Progenitor cell of endocrine pancreas (in vitro differentiated cells): Measurements from ENCODE around the gene AHCYL1. TPM values are rescaled to one million over a fixed set of nuclear protein-coding genes. Genes with fewer than 3 reads are reported as not detected.

Experiments used
- DNase-seq: peaks from one replicate; pipeline ENCODE4 v3.0.0; 2021; ENCODE audit warnings: low spot score; ENCODE audit not compliant: unreplicated experiment
- H3K27ac Mint-ChIP-seq: 2 replicates; pipeline ENCODE4 v1.8.0; 2021; ENCODE audit warnings: mild to moderate bottlenecking, moderate library complexity, mixed read lengths
- H3K27me3 Mint-ChIP-seq: 2 replicates; pipeline ENCODE4 v1.8.0; 2021; ENCODE audit warnings: mixed read lengths
- H3K36me3 Mint-ChIP-seq: 2 replicates; pipeline ENCODE4 v1.8.0; 2022; ENCODE audit warnings: mixed read lengths; ENCODE audit not compliant: insufficient read depth
- H3K4me1 Mint-ChIP-seq: 2 replicates; pipeline ENCODE4 v1.8.0; 2021; ENCODE audit warnings: low read depth, mixed read lengths
- H3K4me3 Mint-ChIP-seq: 2 replicates; pipeline ENCODE4 v1.8.0; 2021; ENCODE audit warnings: low read depth, mild to moderate bottlenecking, moderate library complexity, mixed read lengths
- H3K9me3 Mint-ChIP-seq: 2 replicates; pipeline ENCODE4 v1.8.0; 2021; ENCODE audit warnings: low read depth, mixed read lengths
- total RNA-seq: library from RNA; stranded (reverse); gene quantifications from 2 replicates; pipeline ENCODE4 v1.2.1, GENCODE V29; 2021
- TF ChIP-seq, protein P1 (sequence below): fragments of 200-600 bp; sonication (generic); IDR thresholded peaks from one replicate; pipeline ENCODE4 v1.5.0; 2021; ENCODE audit warnings: antibody characterized with exemption, mild to moderate bottlenecking; ENCODE audit not compliant: unreplicated experiment

The AHCYL1 gene
- total RNA-seq, 1 donor from 2014 or later, result 90.2 TPM

DNA sequence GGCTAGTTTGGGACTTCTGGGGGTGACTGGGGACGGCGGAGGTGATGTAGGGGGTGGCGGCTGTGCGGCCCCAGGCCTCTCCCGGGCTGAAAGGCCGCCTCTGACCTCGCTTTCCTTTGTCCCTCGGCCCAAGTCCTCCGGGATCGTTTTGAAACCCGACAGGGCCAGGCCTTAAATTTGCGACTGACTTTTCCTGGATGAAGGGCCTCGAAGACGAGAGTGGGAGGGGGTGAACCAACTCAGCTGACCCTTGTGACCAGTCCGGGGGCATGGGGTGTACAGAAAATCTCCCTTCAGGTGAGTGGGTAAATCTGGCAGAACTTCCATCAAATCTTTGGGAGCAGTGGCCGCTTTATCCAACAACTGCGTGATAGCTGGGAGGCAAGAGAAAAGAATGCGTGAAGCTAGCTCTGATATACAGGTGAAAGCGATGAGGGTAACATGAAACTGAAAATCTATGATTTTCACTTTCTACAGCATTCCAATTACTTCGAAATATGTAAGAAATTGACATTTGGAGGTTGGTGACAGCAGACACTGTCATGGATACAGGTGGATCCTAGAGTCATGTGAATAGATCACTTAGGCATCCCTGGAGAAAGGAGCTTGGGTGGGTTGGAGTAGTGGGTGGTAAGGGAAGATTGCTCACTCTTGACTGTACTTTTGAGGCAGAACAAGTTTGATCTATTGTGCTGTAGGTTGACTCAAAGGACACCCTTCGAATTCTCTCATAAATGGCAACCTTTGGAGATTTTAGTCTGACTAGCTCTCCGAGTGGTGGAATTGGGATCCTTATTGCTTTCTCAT is 885 bp downstream of the AHCYL1 start:
- DNase-seq, result no peak
- Mint-ChIP-seq H3K27me3 (peaks cover 4% of the 10 kb centered on the region), H3K4me1 (peaks cover 44% of the 10 kb centered on the region), H3K36me3 (peaks cover 11% of the 10 kb centered on the region), H3K27ac (peak overlapping the region; percentile 100), H3K9me3 (no peaks in the 10 kb centered on the region), H3K4me3 (peak overlapping the region; percentile 95)
- TF ChIP-seq, protein P1, sequence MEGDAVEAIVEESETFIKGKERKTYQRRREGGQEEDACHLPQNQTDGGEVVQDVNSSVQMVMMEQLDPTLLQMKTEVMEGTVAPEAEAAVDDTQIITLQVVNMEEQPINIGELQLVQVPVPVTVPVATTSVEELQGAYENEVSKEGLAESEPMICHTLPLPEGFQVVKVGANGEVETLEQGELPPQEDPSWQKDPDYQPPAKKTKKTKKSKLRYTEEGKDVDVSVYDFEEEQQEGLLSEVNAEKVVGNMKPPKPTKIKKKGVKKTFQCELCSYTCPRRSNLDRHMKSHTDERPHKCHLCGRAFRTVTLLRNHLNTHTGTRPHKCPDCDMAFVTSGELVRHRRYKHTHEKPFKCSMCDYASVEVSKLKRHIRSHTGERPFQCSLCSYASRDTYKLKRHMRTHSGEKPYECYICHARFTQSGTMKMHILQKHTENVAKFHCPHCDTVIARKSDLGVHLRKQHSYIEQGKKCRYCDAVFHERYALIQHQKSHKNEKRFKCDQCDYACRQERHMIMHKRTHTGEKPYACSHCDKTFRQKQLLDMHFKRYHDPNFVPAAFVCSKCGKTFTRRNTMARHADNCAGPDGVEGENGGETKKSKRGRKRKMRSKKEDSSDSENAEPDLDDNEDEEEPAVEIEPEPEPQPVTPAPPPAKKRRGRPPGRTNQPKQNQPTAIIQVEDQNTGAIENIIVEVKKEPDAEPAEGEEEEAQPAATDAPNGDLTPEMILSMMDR, result no peak

DNA sequence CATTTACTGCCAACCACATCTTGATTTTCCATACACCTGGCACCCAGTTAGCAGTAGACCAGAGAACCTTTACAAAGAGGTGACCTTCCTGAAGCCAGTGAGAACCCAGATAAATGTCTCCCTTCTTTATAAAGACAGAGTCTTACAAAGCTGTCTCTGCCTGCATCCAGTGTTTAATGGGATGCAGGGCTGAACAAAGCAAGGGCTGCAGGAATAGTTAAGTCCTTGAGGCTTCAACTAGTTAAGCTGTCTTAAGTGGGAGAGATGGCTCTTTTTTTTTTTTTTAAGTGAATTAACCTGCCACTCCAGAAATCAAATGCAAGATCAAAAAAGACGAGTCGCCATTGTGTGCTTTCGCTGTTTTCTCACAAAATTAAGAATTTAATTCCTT is 1.5 kb downstream of the AHCYL1 start:
- Mint-ChIP-seq H3K36me3 (peaks cover 13% of the 10 kb centered on the region), H3K27ac (peak overlapping the region; percentile 100), H3K4me3 (peak overlapping the region; percentile 95), H3K9me3 (no peaks in the 10 kb centered on the region), H3K27me3 (peaks cover 4% of the 10 kb centered on the region), H3K4me1 (peaks cover 47% of the 10 kb centered on the region)
- TF ChIP-seq, protein P1, result no peak
- DNase-seq, result no peak

DNA sequence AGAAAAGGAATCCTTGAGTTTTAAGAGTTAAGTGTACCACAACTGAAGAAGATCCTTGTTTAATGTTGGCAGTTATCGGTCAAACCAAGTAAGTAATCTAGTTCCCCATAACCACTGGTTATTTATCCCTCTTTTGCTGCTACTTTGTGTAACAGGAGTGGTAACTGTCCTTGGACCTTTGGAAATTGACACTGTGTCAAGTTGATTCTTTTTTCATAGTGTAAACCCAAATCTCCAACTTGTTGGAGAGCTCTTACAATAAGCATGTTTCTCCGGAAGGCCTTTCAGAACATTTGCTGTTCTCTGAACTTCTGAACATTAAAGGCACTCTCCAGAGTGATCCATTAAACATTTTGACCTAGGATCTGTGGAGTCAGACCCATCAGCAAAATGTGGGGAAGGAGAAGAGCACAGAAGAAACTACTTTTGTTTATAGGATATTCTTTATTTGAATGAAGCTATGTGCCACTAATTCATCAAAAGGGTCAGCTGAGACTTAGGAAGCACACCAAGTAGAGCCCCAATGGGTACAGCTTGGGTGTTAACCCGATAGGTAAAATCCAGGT is 3.9 kb downstream of the AHCYL1 start:
- TF ChIP-seq, protein P1, result no peak

DNA sequence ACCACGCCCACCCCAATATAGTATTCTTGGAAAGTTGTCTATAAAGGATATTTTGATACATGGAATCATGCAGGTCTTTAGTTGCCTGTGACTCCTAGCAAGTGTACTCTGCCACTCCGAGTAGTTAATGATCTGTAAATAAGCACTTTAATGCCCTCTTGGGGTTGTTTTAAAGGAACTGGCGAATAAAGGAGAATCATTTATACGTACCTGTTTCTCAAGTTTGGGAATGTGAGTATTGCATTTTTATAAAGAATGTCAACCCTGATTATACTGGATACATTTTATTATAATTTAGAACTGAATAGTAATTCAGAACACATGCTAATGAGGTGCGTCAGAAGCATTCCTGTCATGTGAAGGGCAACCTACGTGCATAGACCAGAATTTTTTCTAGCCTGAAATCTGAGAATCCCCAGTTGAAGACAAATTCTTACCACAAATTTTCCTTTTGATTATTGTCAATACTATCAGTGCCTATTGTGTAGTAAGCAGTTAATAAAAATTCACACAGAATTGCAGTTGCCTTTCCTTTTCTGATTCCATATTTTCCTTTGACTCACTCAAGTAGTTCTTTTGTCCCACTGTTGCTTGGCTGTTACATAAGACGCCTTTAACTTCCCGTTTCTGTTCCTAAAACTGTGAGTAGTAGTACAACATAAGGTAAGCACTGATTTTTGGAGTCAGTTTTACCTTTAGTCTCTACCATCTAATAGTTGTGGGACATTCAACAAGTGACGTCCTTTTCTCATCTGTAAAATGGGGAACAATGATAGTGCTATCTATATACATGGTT is 5.1 kb downstream of the AHCYL1 start:
- TF ChIP-seq, protein P1, result no peak
- DNase-seq, result no peak
- H3K4me1 Mint-ChIP-seq, result peaks cover 55% of the 10 kb centered on the region
- H3K27ac Mint-ChIP-seq, result no peak overlapping the region
- H3K9me3 Mint-ChIP-seq, result no peaks in the 10 kb centered on the region
- H3K36me3 Mint-ChIP-seq, result peaks cover 13% of the 10 kb centered on the region
- H3K4me3 Mint-ChIP-seq, result no peak overlapping the region
- no peaks in the 10 kb centered on the region for H3K27me3 Mint-ChIP-seq

More for the DNA sequence above, 3.9 kb downstream of the AHCYL1 start:
- Mint-ChIP-seq H3K27me3 (peaks cover under 1% of the 10 kb centered on the region), H3K4me1 (peaks cover 51% of the 10 kb centered on the region), H3K36me3 (peaks cover 13% of the 10 kb centered on the region), H3K27ac (no peak overlapping the region), H3K4me3 (no peak overlapping the region), H3K9me3 (no peaks in the 10 kb centered on the region)
- DNase-seq, result no peak

DNA sequence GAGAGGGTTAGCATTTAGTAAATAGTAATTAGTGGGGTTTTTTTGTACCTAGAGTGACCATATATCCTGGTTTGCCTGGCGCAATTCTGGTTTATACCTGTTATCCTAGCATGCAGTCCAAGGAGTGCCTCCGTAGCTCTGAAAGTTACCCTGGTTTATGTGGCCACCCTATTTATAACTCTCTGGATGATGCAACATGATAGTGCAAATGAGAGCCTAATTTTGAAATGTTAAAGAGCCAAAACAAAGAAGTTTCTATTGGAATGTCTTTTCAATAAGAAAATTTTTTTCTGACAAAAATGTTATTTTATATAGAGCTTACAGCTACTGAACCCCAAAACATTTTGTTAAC is 5.7 kb downstream of the AHCYL1 start:
- TF ChIP-seq, protein P1, result no peak
- Mint-ChIP-seq H3K4me1 (peaks cover 60% of the 10 kb centered on the region), H3K4me3 (no peak overlapping the region), H3K36me3 (peaks cover 13% of the 10 kb centered on the region), H3K27ac (no peak overlapping the region), H3K9me3 (no peaks in the 10 kb centered on the region), H3K27me3 (no peaks in the 10 kb centered on the region)
- DNase-seq, result no peak
